Smooth muscle cell of the brain vasculature (primary cell): ENCODE data around the gene ZC3H6.

Source experiments
- DNase-seq: peaks from one replicate; pipeline ENCODE4 v3.0.0-alpha.2; 2012; ENCODE audit warnings: low read depth, low spot score

Gene ZC3H6, protein sequence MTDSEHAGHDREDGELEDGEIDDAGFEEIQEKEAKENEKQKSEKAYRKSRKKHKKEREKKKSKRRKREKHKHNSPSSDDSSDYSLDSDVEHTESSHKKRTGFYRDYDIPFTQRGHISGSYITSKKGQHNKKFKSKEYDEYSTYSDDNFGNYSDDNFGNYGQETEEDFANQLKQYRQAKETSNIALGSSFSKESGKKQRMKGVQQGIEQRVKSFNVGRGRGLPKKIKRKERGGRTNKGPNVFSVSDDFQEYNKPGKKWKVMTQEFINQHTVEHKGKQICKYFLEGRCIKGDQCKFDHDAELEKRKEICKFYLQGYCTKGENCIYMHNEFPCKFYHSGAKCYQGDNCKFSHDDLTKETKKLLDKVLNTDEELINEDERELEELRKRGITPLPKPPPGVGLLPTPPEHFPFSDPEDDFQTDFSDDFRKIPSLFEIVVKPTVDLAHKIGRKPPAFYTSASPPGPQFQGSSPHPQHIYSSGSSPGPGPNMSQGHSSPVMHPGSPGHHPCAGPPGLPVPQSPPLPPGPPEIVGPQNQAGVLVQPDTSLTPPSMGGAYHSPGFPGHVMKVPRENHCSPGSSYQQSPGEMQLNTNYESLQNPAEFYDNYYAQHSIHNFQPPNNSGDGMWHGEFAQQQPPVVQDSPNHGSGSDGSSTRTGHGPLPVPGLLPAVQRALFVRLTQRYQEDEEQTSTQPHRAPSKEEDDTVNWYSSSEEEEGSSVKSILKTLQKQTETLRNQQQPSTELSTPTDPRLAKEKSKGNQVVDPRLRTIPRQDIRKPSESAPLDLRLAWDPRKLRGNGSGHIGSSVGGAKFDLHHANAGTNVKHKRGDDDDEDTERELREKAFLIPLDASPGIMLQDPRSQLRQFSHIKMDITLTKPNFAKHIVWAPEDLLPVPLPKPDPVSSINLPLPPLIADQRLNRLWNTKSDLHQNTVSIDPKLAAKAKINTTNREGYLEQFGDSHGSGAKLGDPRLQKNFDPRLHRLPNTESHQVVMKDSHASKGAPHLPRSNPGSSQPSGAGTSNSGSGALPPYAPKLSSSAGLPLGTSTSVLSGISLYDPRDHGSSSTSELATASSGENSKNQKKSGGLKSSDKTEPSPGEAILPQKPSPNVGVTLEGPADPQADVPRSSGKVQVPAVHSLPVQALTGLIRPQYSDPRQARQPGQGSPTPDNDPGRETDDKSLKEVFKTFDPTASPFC

DNA sequence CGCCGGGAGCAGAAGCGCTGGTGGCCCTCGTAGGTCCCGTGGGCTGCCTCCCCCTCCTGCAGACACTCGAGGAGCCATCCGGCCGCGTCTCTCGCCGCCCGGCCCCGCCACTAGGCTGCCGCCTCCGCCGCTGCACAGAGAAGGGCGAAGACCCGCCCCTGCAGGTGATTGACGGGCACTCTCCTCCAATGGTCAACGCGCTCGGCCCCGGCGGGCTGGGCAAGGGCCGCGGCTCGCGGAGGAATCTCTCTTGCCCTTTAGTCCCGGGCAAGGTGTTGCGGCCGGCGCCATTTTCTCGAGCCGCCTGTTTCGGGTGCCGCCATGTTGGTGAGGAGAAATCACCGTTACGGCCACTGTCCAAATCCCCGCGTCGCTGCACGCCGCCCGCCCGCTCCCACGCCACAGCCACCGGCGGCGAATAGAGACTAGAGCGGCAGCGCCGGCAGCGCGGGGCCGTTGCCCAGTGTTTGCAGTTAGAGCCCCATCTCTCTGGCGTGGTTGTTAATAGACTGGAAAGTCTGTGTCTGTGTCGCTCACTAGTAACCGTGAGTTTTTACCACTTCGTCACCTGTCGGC is at the start of gene ZC3H6:
Gene ZC3H6 (plus strand): TSS at position 287 of the 576 bp plus-strand sequence. CDS start 398 bp downstream, outside the sequence.
- peak; percentile 97 for DNase-seq

GRCh38 chr2:112229348-112229747 is 46.0 kb upstream of the ZC3H6 start:
- DNase-seq = no peak

- no peak for DNase-seq
Measured at GRCh38 chr2:112230371-112230770, 45.0 kb upstream of the ZC3H6 start.

- DNase-seq = no peak
Measured at GRCh38 chr2:112239862-112240261, 35.5 kb upstream of the ZC3H6 start.

DNA sequence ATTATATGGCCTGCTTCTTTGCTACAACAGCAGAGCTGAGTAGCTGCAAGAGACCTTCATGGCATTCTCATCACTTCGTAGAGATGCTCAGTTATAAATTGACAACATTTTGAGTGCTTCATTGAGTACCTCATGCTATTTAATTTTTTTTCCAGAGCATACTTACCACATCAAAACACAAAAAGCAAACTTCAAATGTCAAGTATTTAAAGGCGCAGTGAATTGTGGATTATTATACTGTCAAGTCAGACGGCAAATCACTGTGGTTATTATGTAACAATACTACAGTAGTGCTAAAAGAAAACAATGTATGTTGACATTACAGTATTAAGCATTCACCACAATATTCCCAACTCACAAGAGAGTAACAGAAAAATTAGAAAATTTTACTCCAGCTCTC is 33.0 kb upstream of the ZC3H6 start:
- DNase-seq = no peak

DNA sequence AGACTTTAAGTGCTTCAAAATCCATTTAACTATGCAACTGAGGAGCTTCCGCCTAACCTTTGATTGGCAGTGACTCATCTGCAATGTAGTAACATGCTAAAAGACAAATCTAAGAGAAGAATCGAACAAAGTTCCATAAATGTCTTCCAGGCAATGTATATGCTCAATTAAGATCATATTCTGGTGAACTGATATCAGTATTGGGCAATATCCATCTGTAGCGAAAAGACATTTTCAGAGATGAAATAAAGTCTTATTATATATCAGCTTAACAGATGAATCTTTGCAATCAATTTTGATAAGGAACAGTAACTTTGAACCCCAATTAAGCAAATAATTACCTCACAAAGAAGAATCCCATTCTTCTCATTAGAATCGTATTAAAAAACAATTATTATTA is 32.2 kb upstream of the ZC3H6 start:
- no peak for DNase-seq

DNA sequence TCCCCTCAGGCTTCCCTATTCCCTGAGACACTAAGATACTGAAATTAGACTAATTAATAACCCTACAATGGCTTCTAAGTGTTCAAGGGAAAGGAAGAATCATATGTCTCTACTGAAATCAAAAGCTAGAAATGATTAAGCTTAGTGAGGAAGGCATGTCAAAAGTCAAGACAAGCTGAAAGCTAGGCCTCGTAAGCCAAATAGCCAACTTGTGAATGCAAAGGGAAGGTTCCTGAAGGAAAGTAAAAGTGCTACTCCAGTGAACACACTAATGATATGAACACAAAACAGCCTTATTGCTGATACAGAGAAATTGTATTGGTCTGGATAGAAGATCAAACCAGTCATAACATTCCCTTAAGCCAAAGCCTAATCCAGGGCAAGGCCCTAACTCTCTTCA is 30.5 kb upstream of the ZC3H6 start:
- no peak for DNase-seq

GRCh38 chr2:112251271-112251670 is 24.1 kb upstream of the ZC3H6 start:
- DNase-seq = no peak

DNA sequence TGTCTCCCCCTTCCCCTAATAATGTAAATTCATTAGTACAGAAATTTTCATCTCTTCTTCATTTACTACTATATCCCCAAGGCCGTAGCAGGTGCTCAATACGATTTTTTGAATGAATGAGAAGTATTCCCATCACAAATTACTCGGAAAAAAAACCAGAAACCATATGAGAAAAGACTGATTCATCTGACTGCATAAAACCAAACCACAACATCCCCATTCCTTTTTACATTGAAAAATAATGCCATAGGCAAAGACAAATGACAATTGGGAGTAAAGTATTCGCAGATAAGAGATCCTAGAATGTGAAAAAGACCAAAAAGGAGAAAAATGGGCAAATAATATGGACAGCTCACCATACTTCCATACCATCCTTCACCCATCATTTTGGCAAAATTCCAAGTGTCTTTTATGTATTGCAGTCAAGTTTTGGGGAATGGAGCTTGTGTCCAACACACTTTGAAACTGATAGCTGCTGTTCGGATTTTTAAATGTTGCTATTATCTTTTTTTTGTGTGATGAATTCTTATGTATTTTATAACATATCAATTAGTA is 22.1 kb upstream of the ZC3H6 start:
- DNase-seq = no peak

GRCh38 chr2:112254466-112255240 is 20.7 kb upstream of the ZC3H6 start, which contains the start of gene ZC3H8:
Gene ZC3H8, minus strand, starts transcription at chr2:112255042. Its CDS starts 61 bp downstream, at chr2:112254981.
- peak; percentile 45 for DNase-seq

DNA sequence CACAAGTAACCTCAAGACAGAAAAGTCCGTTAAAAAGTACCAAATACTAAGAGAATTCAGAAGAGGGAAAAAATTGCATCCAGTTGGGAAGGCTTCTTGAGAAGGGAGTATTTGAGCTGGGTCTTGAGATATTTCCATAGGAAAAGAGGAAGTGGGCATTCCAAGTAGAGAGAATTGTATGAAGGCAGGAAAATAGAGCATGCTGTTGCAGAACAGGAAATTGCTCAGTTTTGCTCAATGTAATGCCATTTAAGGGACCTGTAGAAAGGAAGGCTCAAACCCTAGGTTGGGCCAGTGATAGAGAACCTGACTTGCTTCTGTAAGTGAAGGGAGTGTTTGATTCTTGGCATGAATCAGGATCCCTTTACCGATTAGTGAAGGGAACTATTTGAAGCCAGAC is 19.5 kb upstream of the ZC3H6 start:
- DNase-seq = no peak

- no peak for DNase-seq
Measured at GRCh38 chr2:112256654-112257053, 18.7 kb upstream of the ZC3H6 start.

DNA sequence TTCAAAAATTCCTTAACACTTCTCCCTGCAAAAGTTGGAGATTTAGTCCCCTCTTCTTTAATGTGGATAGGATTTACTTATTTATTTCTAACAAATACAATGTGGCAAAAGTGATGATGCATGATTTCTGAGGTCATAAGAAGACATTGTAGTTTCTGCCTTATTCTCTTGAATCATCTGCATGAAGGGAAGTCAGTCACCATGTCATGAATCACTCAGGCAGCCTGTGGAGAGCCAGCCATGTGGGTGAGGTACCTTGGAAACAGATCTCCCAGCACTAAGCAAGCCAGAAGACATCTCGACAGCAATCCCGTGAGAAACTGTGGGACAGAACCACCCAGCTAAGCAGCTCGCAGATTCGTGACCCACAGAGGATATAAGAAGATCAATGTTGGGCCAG is 17.8 kb upstream of the ZC3H6 start:
- no peak for DNase-seq

DNA sequence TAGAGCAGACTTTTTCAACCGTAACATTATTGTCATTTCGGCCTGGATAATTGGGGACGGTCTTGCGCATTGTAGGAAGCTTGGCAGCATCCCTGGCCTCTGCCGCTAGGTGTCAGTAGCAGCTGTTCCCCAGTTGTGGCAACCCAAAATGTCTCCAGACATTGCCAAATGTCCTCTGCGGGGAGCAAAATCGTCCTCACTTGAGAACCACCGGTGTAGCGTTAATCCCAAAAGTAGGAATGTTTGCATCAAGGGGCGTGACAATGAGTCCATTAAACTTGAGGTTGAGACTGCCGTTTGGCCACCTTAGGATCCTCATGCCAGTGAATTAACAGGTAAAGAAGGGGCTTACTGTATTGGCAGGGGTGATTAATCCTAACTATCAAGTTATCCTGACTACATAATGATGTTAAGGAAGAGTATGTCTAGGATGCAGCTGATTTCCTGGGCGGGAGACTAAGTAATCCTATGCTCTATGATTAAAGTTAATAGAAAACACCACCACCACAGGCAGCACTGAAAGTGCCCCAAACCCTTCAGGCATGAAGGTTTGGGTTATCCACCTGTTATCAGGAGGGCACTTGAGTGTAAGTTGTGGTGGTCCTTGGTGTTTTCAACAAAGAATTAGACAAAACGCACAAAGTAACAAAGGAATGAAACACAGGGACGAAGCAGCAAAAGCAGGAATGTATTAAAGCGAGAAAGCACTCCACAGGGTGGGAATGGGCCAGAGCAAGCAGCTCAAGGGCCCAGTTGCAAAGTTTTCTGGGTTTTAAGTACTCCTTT is 15.7 kb upstream of the ZC3H6 start:
- peak; percentile 56 for DNase-seq

DNA sequence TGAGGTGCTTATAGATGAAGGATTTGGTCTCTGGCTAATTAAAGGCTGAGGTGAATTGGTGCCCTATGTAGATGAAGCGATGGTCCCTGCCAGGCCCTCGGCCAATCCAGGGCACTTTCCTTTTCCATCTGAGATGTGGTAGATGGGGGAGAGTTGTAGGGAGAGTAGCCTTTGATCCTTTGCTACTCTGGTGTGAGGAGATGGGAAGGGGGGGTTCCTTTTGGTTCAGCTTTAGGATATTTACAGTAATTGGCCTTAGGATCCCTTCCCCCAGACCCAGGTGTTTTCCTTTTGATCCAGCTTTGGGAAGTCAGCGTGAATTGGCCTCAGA is 15.1 kb upstream of the ZC3H6 start:
- DNase-seq = no peak

DNA sequence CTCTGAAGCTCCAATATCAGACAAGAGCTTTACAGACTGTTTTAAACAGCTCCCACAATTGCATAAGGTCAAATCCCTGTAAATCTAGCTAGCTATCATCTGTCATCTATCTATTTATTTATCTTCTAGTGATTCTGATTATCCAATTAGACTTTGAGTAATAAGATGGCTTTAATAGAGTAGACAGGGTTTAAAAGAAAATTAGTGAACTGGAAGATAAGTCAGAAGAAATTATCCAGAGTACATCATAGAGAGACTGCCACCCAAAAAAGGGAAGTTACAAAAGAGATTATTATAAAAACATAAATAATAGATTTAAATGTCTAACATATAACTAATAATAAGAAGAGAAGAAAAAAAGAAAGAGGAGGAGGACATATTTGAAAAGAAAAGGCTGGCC is 12.5 kb upstream of the ZC3H6 start:
- no peak for DNase-seq

DNA sequence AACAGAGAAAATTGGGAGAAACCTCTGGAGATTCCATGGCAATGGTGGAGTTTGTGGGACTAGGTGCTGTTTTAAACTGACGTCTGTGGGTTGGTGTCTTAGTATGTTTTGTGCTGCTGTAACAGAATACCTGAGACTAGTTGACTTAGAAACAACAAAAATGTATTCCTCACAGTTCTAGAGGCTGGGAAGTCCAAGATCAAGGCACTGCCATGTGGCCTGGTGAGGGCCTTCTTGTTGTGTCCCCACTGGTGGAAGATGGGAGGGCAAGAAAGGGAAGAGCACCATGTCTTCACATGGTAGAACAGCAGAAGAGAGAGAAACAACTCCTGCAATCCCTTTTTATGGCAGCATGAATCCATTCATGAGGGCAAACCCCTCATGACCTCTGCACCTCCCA is 6.8 kb upstream of the ZC3H6 start:
- no peak for DNase-seq

DNA sequence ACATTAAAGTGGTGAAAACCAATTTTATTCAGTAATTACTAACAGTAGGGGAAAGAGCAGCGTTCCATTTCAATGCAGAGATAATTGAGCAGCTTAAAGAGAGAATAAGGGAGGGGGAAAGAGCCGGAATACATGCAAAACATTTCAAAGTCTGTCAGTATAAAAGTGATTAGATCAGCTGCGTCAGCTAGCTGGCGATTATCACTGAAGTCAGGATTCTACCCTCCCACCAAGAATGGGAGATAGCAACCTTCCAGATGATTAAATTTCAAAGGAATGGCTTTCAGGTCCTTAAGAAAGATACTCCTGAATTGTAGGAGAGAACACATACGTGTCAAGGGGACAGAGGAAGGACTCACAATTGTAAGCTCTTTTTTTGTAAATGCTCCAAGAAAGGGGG is 2.7 kb upstream of the ZC3H6 start:
- DNase-seq = no peak

- DNase-seq = no peak
Measured at GRCh38 chr2:112273349-112273748, 2.0 kb upstream of the ZC3H6 start.
